Spleen (tissue), 11 donors: ENCODE measurements around the gene PCDH15. TPM values are rescaled to one million over a fixed set of nuclear protein-coding genes. Genes with fewer than 3 reads are reported as not detected.

Experiments
- DNase-seq: peaks from one replicate; pipeline ENCODE4 v3.0.0-alpha.2; 2020
- H3K27ac ChIP-seq, 8 donors: fragments of 200-600 bp; sonication (generic) in 7 of 8; 1 replicate in 4 of 8; 2 replicates in 4 of 8; pipeline versions ENCODE4 v1.5.0 to v1.8.0; 2016 to 2021; ENCODE audit warnings: inconsistent platforms in 4 of 8, mild to moderate bottlenecking in 4 of 8, moderate library complexity in 1 of 8
- H3K27me3 ChIP-seq, 7 donors: fragments of 200-600 bp; sonication (generic) in 6 of 7; replicated peaks in 1 of 7; 1 replicate in 4 of 7; 2 replicates in 3 of 7; pipeline versions ENCODE4 v1.5.0 to v1.8.0; 2016 to 2021; ENCODE audit warnings: inconsistent platforms in 3 of 7, mild to moderate bottlenecking in 1 of 7
- H3K36me3 ChIP-seq, 6 donors: fragments of 200-600 bp; sonication (generic) in 5 of 6; 1 replicate in 4 of 6; 2 replicates in 2 of 6; pipeline versions ENCODE4 v1.5.0 to v1.8.0; 2016 to 2021; ENCODE audit warnings: inconsistent platforms in 2 of 6
- H3K4me1 ChIP-seq, 6 donors: fragments of 200-600 bp; sonication (generic) in 5 of 6; 1 replicate in 3 of 6; 2 replicates in 3 of 6; pipeline versions ENCODE4 v1.5.0 to v1.8.0; 2016 to 2021; ENCODE audit warnings: inconsistent platforms in 3 of 6
- H3K4me3 ChIP-seq, 8 donors: fragments of 200-600 bp; sonication (generic) in 7 of 8; 1 replicate in 4 of 8; 2 replicates in 4 of 8; pipeline versions ENCODE4 v1.5.0 to v1.8.0; 2016 to 2021; ENCODE audit warnings: inconsistent platforms in 4 of 8, mild to moderate bottlenecking in 4 of 8, moderate library complexity in 2 of 8
- H3K9me3 ChIP-seq, 8 donors: fragments of 200-600 bp; sonication (generic) in 7 of 8; 1 replicate in 4 of 8; 2 replicates in 4 of 8; pipeline versions ENCODE4 v1.5.0 to v1.8.0; 2016 to 2021; ENCODE audit warnings: inconsistent platforms in 4 of 8
- CTCF ChIP-seq, 11 experiments: fragments of 200-600 bp in 7 of 11; fragments of 450-650 bp in 4 of 11; sonication (generic) in 4 of 11; IDR thresholded peaks in 8 of 11; conservative IDR thresholded peaks in 3 of 11; 1 replicate in 7 of 11; 2 replicates in 4 of 11; pipeline versions ENCODE4 v1.4.0 to v1.8.0; 2016 to 2021; ENCODE audit warnings: antibody characterized with exemption in 11 of 11, inconsistent platforms in 4 of 11, mild to moderate bottlenecking in 1 of 11
- POLR2A ChIP-seq, 3 donors: fragments of 450-650 bp; IDR thresholded peaks; one replicate each; pipeline ENCODE4 v1.5.1; 2017; ENCODE audit warnings: antibody characterized with exemption in 3 of 3, mild to moderate bottlenecking in 1 of 3
- POLR2AphosphoS5 ChIP-seq, 3 donors: sonication (generic); formaldehyde crosslinking; IDR thresholded peaks; one replicate each; pipeline ENCODE4 v1.5.1; 2017; ENCODE audit warnings: antibody characterized with exemption in 3 of 3
- WGBS, 5 donors: extraction: QIAGEN DNeasy Blood & Tissue Kit in 3 of 5; methylation state at CpG; one replicate each; pipeline versions ENCODE4 v1.1.5 to v1.1.7; 2013 to 2018; 5-methylcytosine and 5-hydroxymethylcytosine counted together
- intact Hi-C: fragments of 100-400 bp; cut with DNase I; formaldehyde crosslinking; loops from one replicate; pipeline ENCODE4 v1.15.0; 2023; ENCODE audit warnings: low total_unique reads
- polyA plus RNA-seq, 3 donors: library from polyadenylated mRNA; stranded (reverse); fragments of 200-250 nt; gene quantifications; one replicate each; pipeline ENCODE4 v1.2.1, GENCODE V29; 2013
- total RNA-seq, 7 donors: library from RNA; depleted of rRNA in 3 of 7; stranded (reverse); fragments of >200 nt in 3 of 7; fragmentation: NEBNext Ultra II Directional in 4 of 7; extraction: Animal tissue kit (Norgen Biotek cat#: 25700) in 4 of 7; gene quantifications; one replicate each; pipeline versions ENCODE4 v1.1.0 to v1.2.1, GENCODE V29; 2016 to 2021
- donor health status: healthy with polysubstance abuse.
- donor health status: DM: no; HTN: no; CAD: no; lungs with moderate emphysema.
- donor health status: DM: no; HTN: no; CAD: no.
- donor health status: Bipolar disorder and iron deficiency.
- donor health status: healthy.
- donor health status: DM: no; HTN: no; CAD: no.
- donor health status: DM: yes; HTN: yes; CAD: no.

PCDH15 gene
- total and polyA plus RNA-seq, 10 donors = 0.24 to 2.1 (median 0.83) TPM

GRCh38 chr10:54559498-54559897 lies 241.5 kb downstream of the PCDH15 start:
- Histone ChIP-seq H3K36me3 (no peaks in the 10 kb centered on the region), H3K4me3 (no peak overlapping the region), H3K27me3 (no peaks in the 10 kb centered on the region), H3K27ac (no peak overlapping the region), H3K4me1 (no peaks in the 10 kb centered on the region), H3K9me3 (peaks cover 0 to 3% (median 0%) of the 10 kb centered on the region in 8 donors)
- no peak for TF ChIP-seq POLR2AphosphoS5 (IDR thresholded peaks at IDR 0.05)
- TF ChIP-seq CTCF (IDR thresholded peaks at IDR 0.05 in 8 of 11, conservative IDR thresholded peaks at IDR 0.05 in 3 of 11) = no peak
- no peak for TF ChIP-seq POLR2A (IDR thresholded peaks at IDR 0.05)
- intact Hi-C loops = no loop called here
- DNase-seq = no peak

- Histone ChIP-seq H3K9me3 (no peaks in the 10 kb centered on the region), H3K4me3 (no peak overlapping the region), H3K27me3 (no peaks in the 10 kb centered on the region), H3K27ac (no peak overlapping the region), H3K4me1 (no peaks in the 10 kb centered on the region), H3K36me3 (no peaks in the 10 kb centered on the region)
- intact Hi-C loops = no loop called here
- WGBS, 5 donors = 89 to 99% (median 94%) methylated on average over 2 of the region's 2 CpGs
- TF ChIP-seq POLR2A (IDR thresholded peaks at IDR 0.05) (no peak), POLR2AphosphoS5 (IDR thresholded peaks at IDR 0.05) (no peak), CTCF (IDR thresholded peaks at IDR 0.05 in 8 of 11, conservative IDR thresholded peaks at IDR 0.05 in 3 of 11) (no peak)
- DNase-seq = no peak
These were observed 247.0 kb downstream of the PCDH15 start for GRCh38 chr10:54554028-54554427.

- 49 to 83% (median 58%) methylated on average over 3 of the region's 3 CpGs for WGBS, 5 donors
- Histone ChIP-seq H3K9me3 (no peaks in the 10 kb centered on the region), H3K4me1 (no peaks in the 10 kb centered on the region), H3K36me3 (no peaks in the 10 kb centered on the region), H3K27me3 (no peaks in the 10 kb centered on the region), H3K4me3 (no peak overlapping the region), H3K27ac (no peak overlapping the region)
- intact Hi-C loops = no loop called here
- no peak for TF ChIP-seq CTCF (IDR thresholded peaks at IDR 0.05 in 8 of 11, conservative IDR thresholded peaks at IDR 0.05 in 3 of 11)
- TF ChIP-seq POLR2AphosphoS5 (IDR thresholded peaks at IDR 0.05) = no peak
- TF ChIP-seq POLR2A (IDR thresholded peaks at IDR 0.05) = no peak
- no peak for DNase-seq
These were observed 251.0 kb downstream of the PCDH15 start for GRCh38 chr10:54550016-54550415.

GRCh38 chr10:54531296-54531695 lies 269.7 kb downstream of the PCDH15 start:
- Histone ChIP-seq H3K4me3 (no peak overlapping the region), H3K4me1 (no peaks in the 10 kb centered on the region), H3K27ac (no peak overlapping the region), H3K9me3 (no peaks in the 10 kb centered on the region), H3K27me3 (no peaks in the 10 kb centered on the region), H3K36me3 (no peaks in the 10 kb centered on the region)
- 77 to 92% (median 84%) methylated on average over 3 of the region's 3 CpGs for WGBS, 5 donors
- DNase-seq = no peak
- TF ChIP-seq POLR2AphosphoS5 (IDR thresholded peaks at IDR 0.05) = no peak
- no peak for TF ChIP-seq POLR2A (IDR thresholded peaks at IDR 0.05)
- no peak for TF ChIP-seq CTCF (IDR thresholded peaks at IDR 0.05 in 8 of 11, conservative IDR thresholded peaks at IDR 0.05 in 3 of 11)
- intact Hi-C loops = no loop called here
